Ovary (tissue), 9 donors: ENCODE data around the gene ADSL. TPM values are rescaled to one million over a fixed set of nuclear protein-coding genes. Genes with fewer than 3 reads are reported as not detected.

ENCODE experiments used
- DNase-seq, 5 donors: peaks; one replicate each; pipeline ENCODE4 v3.0.0-alpha.2; 2019 to 2020
- H3K27ac ChIP-seq, 2 donors: fragments of 200-600 bp; one replicate each; pipeline versions ENCODE4 v1.5.1 to v1.8.0; 2019 to 2022
- H3K27me3 ChIP-seq: fragments of 200-600 bp; one replicate; pipeline ENCODE4 v1.8.0; 2022
- H3K36me3 ChIP-seq: fragments of 200-600 bp; sonication (generic); one replicate; pipeline ENCODE4 v1.5.1; 2019
- H3K4me1 ChIP-seq: one replicate; pipeline ENCODE4 v1.8.1; 2013; ENCODE audit warnings: mild to moderate bottlenecking, moderate library complexity; ENCODE audit not compliant: insufficient read depth
- H3K4me3 ChIP-seq: fragments of 200-600 bp; sonication (generic); one replicate; pipeline ENCODE4 v1.5.1; 2017
- H3K9me3 ChIP-seq, 2 donors: fragments of 200-600 bp in 1 of 2; sonication (generic) in 1 of 2; one replicate each; pipeline versions ENCODE4 v1.5.1 to v1.8.1; 2013 to 2019; ENCODE audit warnings: mild to moderate bottlenecking in 1 of 2, moderate library complexity in 1 of 2
- EP300 ChIP-seq: sonication (generic); formaldehyde crosslinking; IDR thresholded peaks from one replicate; pipeline ENCODE4 v1.6.1; 2017; ENCODE audit warnings: antibody characterized with exemption
- POLR2A ChIP-seq: fragments of 450-650 bp; IDR thresholded peaks from one replicate; pipeline ENCODE4 v1.6.1; 2017; ENCODE audit warnings: antibody characterized with exemption, mild to moderate bottlenecking, moderate library complexity
- WGBS, 3 donors: extraction: QIAGEN DNeasy Blood & Tissue Kit in 1 of 3; methylation state at CpG; one replicate each; pipeline versions ENCODE4 v1.1.5 to v1.1.7; 2013 to 2017; 5-methylcytosine and 5-hydroxymethylcytosine counted together
- intact Hi-C, 4 donors: fragments of 100-400 bp; cut with DNase I; formaldehyde crosslinking; loops; one replicate each; pipeline versions ENCODE4 v1.11.0 to v1.15.1; 2022 to 2023
- polyA plus RNA-seq, 2 donors: library from polyadenylated mRNA; stranded (reverse); fragments of 200-250 nt in 1 of 2; fragments of 350-450 nt in 1 of 2; fragmentation: Illumina TruSeq in 1 of 2; extraction: RNeasy Lipid Tissue Mini Kit (QIAGEN cat#74804) in 1 of 2; gene quantifications; one replicate each; pipeline ENCODE4 v1.2.3, GENCODE V29; 2013 to 2014
- total RNA-seq, 7 donors: library from RNA; depleted of rRNA in 2 of 7; stranded (reverse); fragments of >200 nt in 2 of 7; fragmentation: NEBNext Ultra II Directional in 3 of 7; extraction: Animal tissue kit (Norgen Biotek cat#: 25700) in 3 of 7; gene quantifications; one replicate each; pipeline versions ENCODE4 v1.1.0 to v1.2.4, GENCODE V29; 2016 to 2023
- TF ChIP-seq, protein P1 (sequence below), 3 donors: fragments of 450-650 bp in 2 of 3; fragments of 200-600 bp in 1 of 3; IDR thresholded peaks; one replicate each; pipeline versions ENCODE4 v1.5.1 to v1.8.0; 2016 to 2022; ENCODE audit warnings: antibody characterized with exemption in 3 of 3, mild to moderate bottlenecking in 1 of 3
- donor health status: DM: no; HTN: no; CAD: no; lungs with moderate emphysema.
- donor health status: DM: no; HTN: no; CAD: no.
- donor health status: Bipolar disorder and iron deficiency.
- donor health status: DM: yes; HTN: yes; CAD: no.
- donor health status: DM: no; HTN: no; CAD: no.
- donor health status: DM: yes; HTN: yes; CAD: no.

The ADSL gene
- total and polyA plus RNA-seq, 9 donors: 45.1 to 63.5 (median 49.7) TPM

DNA sequence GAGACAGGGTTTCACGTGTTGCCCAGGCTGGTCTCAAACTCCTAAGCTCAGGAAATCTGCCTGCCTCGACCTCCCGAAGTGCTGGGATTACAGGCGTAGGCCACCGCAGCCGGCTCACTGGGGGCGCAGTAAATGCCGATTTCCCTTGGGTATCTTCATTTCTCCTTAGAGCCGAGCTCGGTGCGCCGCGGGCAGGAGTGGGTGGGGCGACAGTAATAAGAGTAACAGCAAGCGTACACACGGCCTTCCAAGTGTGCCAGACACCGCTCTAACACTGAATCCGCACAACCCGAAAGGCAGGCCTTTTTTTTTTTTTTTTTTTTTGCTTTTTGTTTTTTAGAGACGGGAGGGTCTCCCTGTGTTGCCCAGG is 500 bp upstream of the ADSL start:
- 0 to 1% (median 1%) methylated on average over 20 of the region's 20 CpGs for WGBS, 3 donors
- H3K36me3 ChIP-seq: no peaks in the 10 kb centered on the region
- peaks cover 4% of the 10 kb centered on the region for H3K4me1 ChIP-seq
- peak overlapping the region in 1 of 2 donors; percentile 74 for H3K27ac ChIP-seq
- TF ChIP-seq, protein P1, sequence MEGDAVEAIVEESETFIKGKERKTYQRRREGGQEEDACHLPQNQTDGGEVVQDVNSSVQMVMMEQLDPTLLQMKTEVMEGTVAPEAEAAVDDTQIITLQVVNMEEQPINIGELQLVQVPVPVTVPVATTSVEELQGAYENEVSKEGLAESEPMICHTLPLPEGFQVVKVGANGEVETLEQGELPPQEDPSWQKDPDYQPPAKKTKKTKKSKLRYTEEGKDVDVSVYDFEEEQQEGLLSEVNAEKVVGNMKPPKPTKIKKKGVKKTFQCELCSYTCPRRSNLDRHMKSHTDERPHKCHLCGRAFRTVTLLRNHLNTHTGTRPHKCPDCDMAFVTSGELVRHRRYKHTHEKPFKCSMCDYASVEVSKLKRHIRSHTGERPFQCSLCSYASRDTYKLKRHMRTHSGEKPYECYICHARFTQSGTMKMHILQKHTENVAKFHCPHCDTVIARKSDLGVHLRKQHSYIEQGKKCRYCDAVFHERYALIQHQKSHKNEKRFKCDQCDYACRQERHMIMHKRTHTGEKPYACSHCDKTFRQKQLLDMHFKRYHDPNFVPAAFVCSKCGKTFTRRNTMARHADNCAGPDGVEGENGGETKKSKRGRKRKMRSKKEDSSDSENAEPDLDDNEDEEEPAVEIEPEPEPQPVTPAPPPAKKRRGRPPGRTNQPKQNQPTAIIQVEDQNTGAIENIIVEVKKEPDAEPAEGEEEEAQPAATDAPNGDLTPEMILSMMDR (IDR thresholded peaks at IDR 0.05): no peak
- TF ChIP-seq EP300 (no peak), POLR2A (no peak)
- intact Hi-C loops: loop anchor here in 2 of 4 donors (5.0 to 10.0 kb wide), 3 partner anchors 291 to 813 kb away; partner anchors contain the start of gene RPS19BP1 (in 1 of the 2)
- peak in 2 of 5 donors; percentile 36 to 39 for DNase-seq
- H3K4me3 ChIP-seq: peak overlapping the region; percentile 83
- H3K9me3 ChIP-seq: no peaks in the 10 kb centered on the region
- H3K27me3 ChIP-seq: no peaks in the 10 kb centered on the region

DNA sequence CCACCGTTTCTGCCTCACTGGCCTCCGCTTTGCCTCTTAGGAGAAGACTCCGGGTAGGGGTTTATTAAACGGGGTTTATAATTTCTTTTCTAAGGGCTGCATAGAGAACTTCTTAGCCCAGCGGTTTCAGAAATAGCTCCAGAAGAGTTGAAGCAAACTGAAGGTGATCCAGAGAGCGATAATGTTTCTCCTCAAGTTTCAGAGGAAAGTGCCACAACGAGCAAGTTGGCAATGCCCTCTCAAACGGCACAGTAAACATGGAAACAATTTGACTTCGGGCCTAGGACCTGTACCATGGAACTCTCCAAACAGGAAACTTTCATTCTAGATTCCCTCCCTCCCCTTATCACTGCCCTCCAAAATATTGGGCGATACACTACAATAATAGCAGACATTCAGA is 1.0 kb downstream of the ADSL start:
- intact Hi-C loops: loop anchor here in 2 of 4 donors (5.0 to 10.0 kb wide), 3 partner anchors 292 to 815 kb away; partner anchors contain the start of gene RPS19BP1 (in 1 of the 2)
- Histone ChIP-seq H3K36me3 (no peaks in the 10 kb centered on the region), H3K4me3 (peak overlapping the region; percentile 83), H3K4me1 (peaks cover 4% of the 10 kb centered on the region), H3K27ac (no peak overlapping the region), H3K9me3 (no peaks in the 10 kb centered on the region), H3K27me3 (no peaks in the 10 kb centered on the region)
- TF ChIP-seq EP300 (no peak), POLR2A (no peak)
- TF ChIP-seq, protein P1 (IDR thresholded peaks at IDR 0.05): no peak
- WGBS, 3 donors: 12 to 19% (median 14%) methylated on average over 10 of the region's 10 CpGs
- DNase-seq: no peak

DNA sequence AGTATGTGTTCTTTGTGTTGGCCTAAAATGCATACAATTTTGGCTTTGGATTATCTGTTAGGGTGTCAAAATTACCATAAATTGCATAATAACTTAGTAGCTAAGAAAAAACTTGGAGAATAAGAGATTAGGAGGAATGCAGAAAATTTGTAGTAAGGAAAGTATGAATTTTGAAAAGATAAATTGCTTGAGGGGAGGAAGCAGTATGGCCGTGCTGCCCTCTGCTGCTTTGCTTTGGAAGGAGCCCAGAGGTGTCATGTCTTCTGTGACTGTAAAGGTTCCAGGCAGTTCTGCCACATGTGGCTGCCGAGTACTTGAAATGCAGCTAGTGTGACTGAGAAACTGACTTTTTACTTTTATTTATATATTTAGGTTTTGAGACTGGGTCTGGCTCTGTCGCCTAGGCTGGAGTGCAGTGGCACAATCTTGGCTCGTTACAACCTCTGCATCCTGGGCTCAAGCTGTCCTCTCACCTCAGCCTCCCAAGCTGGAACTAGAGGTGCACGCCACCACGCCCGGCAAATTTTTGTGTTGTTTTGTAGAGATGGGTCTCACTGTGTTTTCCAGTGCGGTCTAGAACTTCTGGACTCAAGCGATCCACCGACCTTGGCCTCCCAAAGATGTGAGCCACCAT is 1.8 kb downstream of the ADSL start:
- no peak overlapping the region for H3K27ac ChIP-seq

DNA sequence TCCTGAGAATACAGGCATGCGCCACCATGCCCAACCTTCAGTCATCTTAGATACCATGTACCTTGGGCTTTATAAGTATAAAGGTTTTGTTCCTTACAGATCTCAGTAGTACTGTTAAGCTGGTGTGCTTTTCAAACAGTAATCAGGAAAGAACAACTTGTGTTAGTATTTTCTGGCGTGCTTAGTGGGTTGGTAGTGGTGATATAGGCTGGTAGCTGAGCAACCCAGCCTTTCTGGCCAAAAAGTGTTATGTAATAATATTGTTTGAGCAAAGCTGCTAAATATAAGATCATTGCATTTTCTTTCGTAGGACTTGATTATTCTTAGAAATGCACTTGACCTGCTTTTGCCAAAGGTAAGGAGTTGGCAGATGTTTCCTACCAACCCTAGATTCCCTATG is 6.5 kb downstream of the ADSL start:
- 91 to 95% (median 95%) methylated on average over 3 of the region's 3 CpGs for WGBS, 3 donors
- intact Hi-C loops: no loop called here

More for the DNA sequence above, 1.8 kb downstream of the ADSL start:
- intact Hi-C loops: loop anchor here in 2 of 4 donors (5.0 to 10.0 kb wide), 3 partner anchors 293 to 816 kb away; partner anchors contain the start of gene RPS19BP1 (in 1 of the 2)
- no peaks in the 10 kb centered on the region for H3K36me3 ChIP-seq
- peak in 3 of 5 donors; percentile 28 to 49 (median 42) for DNase-seq
- TF ChIP-seq POLR2A: no peak
- TF ChIP-seq, protein P1 (IDR thresholded peaks at IDR 0.05): peak in 2 of 3 donors; percentile 26 to 28
- H3K9me3 ChIP-seq: no peaks in the 10 kb centered on the region
- WGBS, 3 donors: 59 to 68% (median 61%) methylated on average over 10 of the region's 10 CpGs
- H3K4me3 ChIP-seq: no peak overlapping the region
- peaks cover 4% of the 10 kb centered on the region for H3K4me1 ChIP-seq
- H3K27me3 ChIP-seq: no peaks in the 10 kb centered on the region

More for the DNA sequence above, 6.5 kb downstream of the ADSL start:
- H3K9me3 ChIP-seq: no peaks in the 10 kb centered on the region
- no peak overlapping the region for H3K4me3 ChIP-seq
- DNase-seq: no peak
- H3K4me1 ChIP-seq: peaks cover 2% of the 10 kb centered on the region
- TF ChIP-seq, protein P1 (IDR thresholded peaks at IDR 0.05): no peak
- no peak for TF ChIP-seq POLR2A
- no peak for TF ChIP-seq EP300
- H3K27me3 ChIP-seq: no peaks in the 10 kb centered on the region
- no peak overlapping the region for H3K27ac ChIP-seq
- no peaks in the 10 kb centered on the region for H3K36me3 ChIP-seq
